Stomach (tissue), 9 donors: ENCODE data around the gene NEK10. TPM values are rescaled to one million over a fixed set of nuclear protein-coding genes. Genes with fewer than 3 reads are reported as not detected.

Experiments used
- DNase-seq, 2 donors: peaks; one replicate each; pipeline versions ENCODE4 v3.0.0 to v3.0.0-alpha.2; 2013 to 2019
- H3K27ac ChIP-seq, 5 donors: fragments of 200-600 bp in 4 of 5; sonication (generic) in 4 of 5; one replicate each; pipeline ENCODE4 v1.5.1; 2013 to 2019; ENCODE audit warnings: mild to moderate bottlenecking in 1 of 5, moderate library complexity in 1 of 5
- H3K27me3 ChIP-seq, 3 donors: fragments of 200-600 bp; sonication (generic); one replicate each; pipeline ENCODE4 v1.5.1; 2017 to 2019; ENCODE audit warnings: mixed run types in 1 of 3
- H3K36me3 ChIP-seq, 4 donors: fragments of 200-600 bp; sonication (generic); 1 replicate in 3 of 4; 2 replicates in 1 of 4; pipeline ENCODE4 v1.5.1; 2016 to 2019
- H3K4me1 ChIP-seq, 4 donors: fragments of 200-600 bp; sonication (generic); one replicate each; pipeline ENCODE4 v1.5.1; 2016 to 2019
- H3K4me3 ChIP-seq, 4 donors: fragments of 200-600 bp; sonication (generic) in 3 of 4; one replicate each; pipeline ENCODE4 v1.5.1; 2016 to 2019; ENCODE audit warnings: mild to moderate bottlenecking in 1 of 4
- H3K9me3 ChIP-seq, 4 donors: fragments of 200-600 bp; sonication (generic); one replicate each; pipeline ENCODE4 v1.5.1; 2016 to 2019
- CTCF ChIP-seq, 7 experiments: fragments of 450-650 bp in 4 of 7; fragments of 200-600 bp in 3 of 7; sonication (generic) in 3 of 7; IDR thresholded peaks; one replicate each; pipeline ENCODE4 v1.5.1; 2016 to 2019; ENCODE audit warnings: antibody characterized with exemption in 7 of 7, control low read depth in 2 of 7, mild to moderate bottlenecking in 1 of 7
- EP300 ChIP-seq: sonication (generic); formaldehyde crosslinking; IDR thresholded peaks from one replicate; pipeline ENCODE4 v1.6.1; 2017; ENCODE audit warnings: antibody characterized with exemption
- POLR2A ChIP-seq, 4 donors: fragments of 450-650 bp; IDR thresholded peaks; one replicate each; pipeline ENCODE4 v1.6.1; 2016; ENCODE audit warnings: antibody characterized with exemption in 4 of 4, control low read depth in 2 of 4, mild to moderate bottlenecking in 1 of 4, moderate library complexity in 1 of 4
- POLR2AphosphoS5 ChIP-seq, 3 donors: sonication (generic); formaldehyde crosslinking; IDR thresholded peaks; one replicate each; pipeline ENCODE4 v1.6.1; 2016; ENCODE audit warnings: antibody characterized with exemption in 3 of 3
- WGBS, 5 donors: extraction: QIAGEN DNeasy Blood & Tissue Kit in 3 of 5; methylation state at CpG; one replicate each; pipeline versions ENCODE4 v1.1.5 to v1.1.7; 2013 to 2018; 5-methylcytosine and 5-hydroxymethylcytosine counted together
- intact Hi-C: fragments of 100-400 bp; cut with DNase I; formaldehyde crosslinking; loops from one replicate; pipeline ENCODE4 v1.15.1; 2023; ENCODE audit warnings: low total_unique reads
- polyA plus RNA-seq, 3 donors: library from polyadenylated mRNA; stranded (reverse); fragments of 200-250 nt; gene quantifications; one replicate each; pipeline ENCODE4 v1.2.3, GENCODE V29; 2013
- small RNA-seq, 4 donors: library from RNA; depleted of rRNA; stranded (forward); fragments of <200 nt; gene quantifications; one replicate each; pipeline ENCODE3, GENCODE V24; 2016
- total RNA-seq, 5 donors: library from RNA; depleted of rRNA; stranded (reverse); fragments of >200 nt; gene quantifications; one replicate each; pipeline versions ENCODE4 v1.1.0 to v1.2.3, GENCODE V29; 2014 to 2016
- donor health status: healthy with polysubstance abuse.
- donor health status: Bipolar disorder and iron deficiency.
- donor health status: healthy.

NEK10 gene
- total and polyA plus RNA-seq, 8 donors, result 0.61 to 14.3 (median 1.2) TPM; not detected in 3

GRCh38 chr3:27060336-27060735, 308.8 kb downstream of the NEK10 start:
- DNase-seq, result no peak
- WGBS, 5 donors, result 12 to 50% (median 40%) methylated on average over 2 of the region's 2 CpGs
- Histone ChIP-seq H3K4me1 (no peaks in the 10 kb centered on the region), H3K27me3 (no peaks in the 10 kb centered on the region), H3K27ac (no peak overlapping the region), H3K9me3 (peaks cover 0 to 7% (median 2%) of the 10 kb centered on the region in 4 donors), H3K4me3 (no peak overlapping the region), H3K36me3 (no peaks in the 10 kb centered on the region)
- TF ChIP-seq CTCF (IDR thresholded peaks at IDR 0.05) (no peak), POLR2A (IDR thresholded peaks at IDR 0.05) (no peak), POLR2AphosphoS5 (IDR thresholded peaks at IDR 0.05) (no peak), EP300 (no peak)
- intact Hi-C loops, result no loop called here

Small RNA genes lying within 50 kb of the gene (small RNA-seq; reads per million reads assigned to genes)
- gene MINOS1P3 (0 to 0.10 (median 0) reads per million in 4 donors), gene RNU6-342P (0 reads per million in 4 donors)

Other genes with a start within 250 kb of the NEK10 start
- 100 to 1,000 TPM in 2 of 5 donors, 10 to 100 TPM in 3; 16.9 to 212 (median 68.8) TPM for gene SLC4A7, start 115.0 kb upstream of the NEK10 start, total RNA-seq
- gene SLC4A7, start 115.0 kb upstream of the NEK10 start, polyA plus RNA-seq, result 1 to 10 TPM; 1.6 to 9.2 (median 3.7) TPM